ENCODE data around the gene SLC12A3. TPM values are rescaled to one million over a fixed set of nuclear protein-coding genes. Genes with fewer than 3 reads are reported as not detected.

The SLC12A3 gene
- total RNA-seq, 1 donor from 2014 or later = not detected

- Mint-ChIP-seq H3K27me3 (ENCODE audit: insufficient read depth, low read depth) (no peaks in the 10 kb centered on the region), H3K4me3 (no peak overlapping the region), H3K27ac (no peak overlapping the region), H3K9me3 (peaks cover 4% of the 10 kb centered on the region), H3K4me1 (peaks cover 22% of the 10 kb centered on the region), H3K36me3 (no peaks in the 10 kb centered on the region)
- Histone ChIP-seq H3K4me2 (no peak overlapping the region), H2AFZ (replicated peaks) (no peak overlapping the region), H3K9ac (no peak overlapping the region), H3K4me3 (no peak overlapping the region), H3K9me3 (ENCODE audit: low read depth) (no peaks in the 10 kb centered on the region), H3K79me2 (ENCODE audit: low read depth) (no peaks in the 10 kb centered on the region), H3K36me3 (no peaks in the 10 kb centered on the region), H3F3A (ENCODE audit: low read depth) (no peaks in the 10 kb centered on the region), H4K20me1 (ENCODE audit: low read depth) (no peaks in the 10 kb centered on the region), H3K27me3 (no peaks in the 10 kb centered on the region), H3K4me1 (no peaks in the 10 kb centered on the region), H3K27ac (no peak overlapping the region)
- TF ChIP-seq, protein P1, sequence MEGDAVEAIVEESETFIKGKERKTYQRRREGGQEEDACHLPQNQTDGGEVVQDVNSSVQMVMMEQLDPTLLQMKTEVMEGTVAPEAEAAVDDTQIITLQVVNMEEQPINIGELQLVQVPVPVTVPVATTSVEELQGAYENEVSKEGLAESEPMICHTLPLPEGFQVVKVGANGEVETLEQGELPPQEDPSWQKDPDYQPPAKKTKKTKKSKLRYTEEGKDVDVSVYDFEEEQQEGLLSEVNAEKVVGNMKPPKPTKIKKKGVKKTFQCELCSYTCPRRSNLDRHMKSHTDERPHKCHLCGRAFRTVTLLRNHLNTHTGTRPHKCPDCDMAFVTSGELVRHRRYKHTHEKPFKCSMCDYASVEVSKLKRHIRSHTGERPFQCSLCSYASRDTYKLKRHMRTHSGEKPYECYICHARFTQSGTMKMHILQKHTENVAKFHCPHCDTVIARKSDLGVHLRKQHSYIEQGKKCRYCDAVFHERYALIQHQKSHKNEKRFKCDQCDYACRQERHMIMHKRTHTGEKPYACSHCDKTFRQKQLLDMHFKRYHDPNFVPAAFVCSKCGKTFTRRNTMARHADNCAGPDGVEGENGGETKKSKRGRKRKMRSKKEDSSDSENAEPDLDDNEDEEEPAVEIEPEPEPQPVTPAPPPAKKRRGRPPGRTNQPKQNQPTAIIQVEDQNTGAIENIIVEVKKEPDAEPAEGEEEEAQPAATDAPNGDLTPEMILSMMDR (IDR thresholded peaks at IDR 0.05) = no peak
- TF ChIP-seq EZH2 (IDR thresholded peaks at IDR 0.05) = no peak
- DNase-seq (ENCODE audit: low spot score) = no peak
Measured at GRCh38 chr16:56909527-56909979, 44.5 kb downstream of the SLC12A3 start.

GRCh38 chr16:56910112-56910511 is 45.1 kb downstream of the SLC12A3 start:
- H3K27ac Mint-ChIP-seq = no peak overlapping the region
- no peaks in the 10 kb centered on the region for H3K27me3 Mint-ChIP-seq (ENCODE audit: insufficient read depth, low read depth)
- no peak for DNase-seq (ENCODE audit: low spot score)
- Histone ChIP-seq H3K4me3 (no peak overlapping the region), H4K20me1 (ENCODE audit: low read depth) (no peaks in the 10 kb centered on the region), H3F3A (ENCODE audit: low read depth) (no peaks in the 10 kb centered on the region), H3K27ac (no peak overlapping the region), H3K4me2 (no peak overlapping the region), H3K9me3 (ENCODE audit: low read depth) (no peaks in the 10 kb centered on the region), H3K9ac (no peak overlapping the region), H3K4me1 (no peaks in the 10 kb centered on the region), H3K79me2 (ENCODE audit: low read depth) (no peaks in the 10 kb centered on the region), H3K36me3 (no peaks in the 10 kb centered on the region), H3K27me3 (no peaks in the 10 kb centered on the region), H2AFZ (replicated peaks) (no peak overlapping the region)
- H3K9me3 Mint-ChIP-seq = peaks cover 4% of the 10 kb centered on the region
- peaks cover 22% of the 10 kb centered on the region for H3K4me1 Mint-ChIP-seq
- H3K36me3 Mint-ChIP-seq = no peaks in the 10 kb centered on the region
- TF ChIP-seq, protein P1 (IDR thresholded peaks at IDR 0.05) = no peak
- TF ChIP-seq EZH2phosphoT487 (IDR thresholded peaks at IDR 0.05) (no peak), EZH2 (IDR thresholded peaks at IDR 0.05) (no peak)
- no peak overlapping the region for H3K4me3 Mint-ChIP-seq

- Histone ChIP-seq H3K4me1 (no peaks in the 10 kb centered on the region), H3K36me3 (no peaks in the 10 kb centered on the region), H3K27ac (no peak overlapping the region), H3K9ac (no peak overlapping the region), H3F3A (ENCODE audit: low read depth) (no peaks in the 10 kb centered on the region), H2AFZ (replicated peaks) (peak overlapping the region; percentile 52), H3K4me2 (no peak overlapping the region), H3K9me3 (ENCODE audit: low read depth) (no peaks in the 10 kb centered on the region), H3K27me3 (no peaks in the 10 kb centered on the region), H3K4me3 (no peak overlapping the region), H3K79me2 (ENCODE audit: low read depth) (no peaks in the 10 kb centered on the region), H4K20me1 (ENCODE audit: low read depth) (no peaks in the 10 kb centered on the region)
- Mint-ChIP-seq H3K4me1 (peaks cover 25% of the 10 kb centered on the region), H3K36me3 (no peaks in the 10 kb centered on the region), H3K4me3 (no peak overlapping the region), H3K27ac (no peak overlapping the region), H3K9me3 (peaks cover 4% of the 10 kb centered on the region), H3K27me3 (ENCODE audit: insufficient read depth, low read depth) (no peaks in the 10 kb centered on the region)
- no peak for DNase-seq (ENCODE audit: low spot score)
- no peak for TF ChIP-seq EZH2phosphoT487 (IDR thresholded peaks at IDR 0.05)
- TF ChIP-seq EZH2 (IDR thresholded peaks at IDR 0.05) = no peak
- TF ChIP-seq, protein P1 (IDR thresholded peaks at IDR 0.05) = no peak
Measured at GRCh38 chr16:56910654-56911539, 45.9 kb downstream of the SLC12A3 start.
